Hippocampal formation (tissue), 2 donors: ENCODE measurements around the gene EVX2.

Experiments used
- DNase-seq, 2 donors: peaks; one replicate each; lab custom pipeline; 2025; lab: John Stamatoyannopoulos, UW

EVX2 gene

DNA sequence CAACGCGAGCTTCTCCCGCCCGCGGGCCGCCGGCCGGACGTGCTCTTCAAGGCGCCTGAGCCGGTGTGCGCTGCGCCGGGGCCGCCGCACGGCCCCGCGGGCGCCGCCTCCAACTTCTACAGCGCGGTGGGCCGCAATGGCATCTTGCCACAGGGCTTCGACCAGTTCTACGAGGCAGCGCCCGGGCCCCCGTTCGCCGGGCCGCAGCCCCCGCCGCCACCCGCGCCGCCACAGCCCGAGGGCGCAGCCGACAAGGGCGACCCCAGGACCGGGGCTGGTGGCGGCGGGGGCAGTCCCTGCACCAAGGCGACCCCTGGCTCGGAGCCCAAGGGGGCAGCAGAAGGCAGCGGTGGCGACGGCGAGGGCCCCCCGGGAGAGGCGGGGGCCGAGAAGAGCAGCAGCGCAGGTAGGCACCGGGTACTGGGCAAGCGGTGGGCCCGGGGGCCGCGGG lies 24.0 kb upstream of the EVX2 start:
- DNase-seq: no peak

DNA sequence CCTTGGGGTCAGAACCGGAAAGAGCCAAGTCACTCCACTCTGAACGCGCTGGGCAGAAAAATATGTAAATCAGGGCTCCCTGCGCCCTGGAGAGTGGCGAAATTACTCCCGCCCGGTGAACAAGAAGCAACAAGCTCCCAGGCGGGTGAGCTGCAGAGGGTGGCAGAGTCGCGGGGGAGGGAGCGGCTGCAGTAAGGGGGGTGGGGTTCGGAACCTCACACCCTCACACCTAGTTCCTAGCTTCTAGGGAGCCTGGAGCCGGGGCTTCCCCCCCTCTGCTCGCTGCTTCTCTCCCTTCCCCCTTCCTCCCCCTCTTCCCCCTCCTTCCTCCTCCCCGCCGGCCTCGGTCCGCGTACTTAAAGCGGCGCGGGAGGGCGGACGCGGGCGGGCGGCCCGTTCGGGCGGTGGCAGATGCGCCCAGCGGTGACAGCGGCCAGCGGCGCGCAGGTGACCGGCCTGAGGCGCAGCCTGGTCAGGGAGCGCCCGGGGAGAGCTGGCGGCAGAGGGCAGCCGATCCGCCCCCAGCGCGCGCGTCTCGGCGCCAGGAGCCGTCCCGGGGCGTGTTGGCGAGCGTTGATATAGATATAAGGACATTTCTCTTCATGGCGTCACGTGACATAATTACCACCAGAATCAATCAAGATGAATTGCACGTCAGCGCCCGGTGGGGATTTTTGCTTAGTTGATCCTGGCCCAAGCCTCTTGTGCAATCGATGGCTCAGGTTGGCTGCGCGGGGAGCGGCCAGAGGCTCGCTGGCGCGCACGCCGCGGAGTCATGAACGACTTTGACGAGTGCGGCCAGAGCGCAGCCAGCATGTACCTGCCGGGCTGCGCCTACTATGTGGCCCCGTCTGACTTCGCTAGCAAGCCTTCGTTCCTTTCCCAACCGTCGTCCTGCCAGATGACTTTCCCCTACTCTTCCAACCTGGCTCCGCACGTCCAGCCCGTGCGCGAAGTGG lies 23.1 kb upstream of the EVX2 start, which contains the start of gene HOXD11:
HOXD11 (plus strand) TSS at position 700 of the 959 bp plus-strand sequence; CDS start at position 776, 76 bp downstream.
- no peak for DNase-seq

DNA sequence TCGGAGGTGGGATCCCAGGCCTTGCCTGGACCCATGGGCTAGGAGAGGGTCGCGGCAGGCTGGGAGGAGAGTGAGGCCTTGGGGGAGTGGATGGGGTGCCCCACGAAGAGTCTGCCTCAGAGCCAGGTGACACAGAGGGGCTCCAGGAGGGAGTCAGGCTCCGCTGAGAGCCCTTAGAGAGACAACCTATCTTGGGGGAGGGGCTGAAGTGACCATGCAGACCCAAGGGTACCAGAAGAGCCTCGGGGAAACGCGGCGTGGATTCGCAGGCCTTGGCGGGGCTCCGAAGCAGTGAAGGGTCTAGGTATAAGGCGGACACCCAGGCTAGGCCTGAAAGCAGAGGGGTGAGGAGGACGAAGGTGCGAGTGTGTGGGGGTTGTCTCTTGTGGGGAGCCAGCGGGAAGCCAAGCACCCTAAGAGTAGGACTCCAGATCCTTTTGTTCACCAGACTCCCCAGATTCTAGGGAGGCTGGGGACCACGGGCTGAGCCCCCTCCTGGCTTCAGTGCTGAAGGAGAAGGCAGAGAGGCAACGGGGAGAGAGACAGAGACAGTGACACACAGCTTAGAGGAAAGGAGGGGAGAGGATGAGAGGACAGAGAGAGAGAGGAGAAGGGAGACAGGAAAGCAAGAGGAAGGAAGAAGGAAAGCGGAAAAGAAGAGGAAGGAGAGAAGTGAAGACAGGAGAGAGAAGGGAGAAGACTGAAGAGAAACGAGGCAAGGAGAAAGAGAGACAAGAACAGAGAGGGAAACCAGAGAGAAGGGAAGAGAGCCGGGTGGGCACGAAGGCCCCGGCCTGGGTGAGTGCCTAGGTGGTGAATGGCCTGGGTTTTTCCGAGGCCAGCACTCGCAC lies 22.2 kb upstream of the EVX2 start:
- DNase-seq: no peak

DNA sequence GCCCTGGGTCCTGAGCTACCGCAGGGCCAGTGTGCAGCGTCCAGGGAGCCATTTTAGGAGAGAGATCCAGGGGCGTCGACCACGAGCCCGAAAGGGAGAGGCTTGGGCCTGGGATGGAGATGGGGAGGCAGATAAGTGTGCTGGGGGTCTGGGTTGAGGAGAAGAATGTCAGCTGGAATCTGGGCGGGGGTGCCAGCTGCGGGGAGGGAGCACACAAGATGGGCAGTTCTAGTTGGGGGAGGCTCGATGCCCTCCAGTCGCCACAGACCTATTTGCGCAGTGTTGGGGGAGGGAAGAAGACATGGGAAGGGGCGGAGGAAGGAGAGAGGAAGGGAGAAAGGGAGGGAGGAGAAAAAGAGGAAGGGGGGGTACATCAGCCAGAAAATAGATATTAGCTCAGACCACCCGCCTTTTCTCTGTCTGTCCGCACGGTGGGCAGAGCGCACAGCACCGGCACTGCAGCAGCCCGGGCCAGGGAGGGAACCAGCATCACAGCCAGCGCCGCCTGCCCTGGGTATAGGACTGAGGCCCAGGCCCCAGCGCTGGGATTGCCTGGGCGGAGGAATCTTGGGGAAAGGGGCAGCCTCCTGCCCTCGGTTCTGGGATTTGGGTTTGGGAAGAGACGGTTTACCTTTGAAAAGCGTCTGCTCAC lies 21.4 kb upstream of the EVX2 start:
- DNase-seq: no peak

DNA sequence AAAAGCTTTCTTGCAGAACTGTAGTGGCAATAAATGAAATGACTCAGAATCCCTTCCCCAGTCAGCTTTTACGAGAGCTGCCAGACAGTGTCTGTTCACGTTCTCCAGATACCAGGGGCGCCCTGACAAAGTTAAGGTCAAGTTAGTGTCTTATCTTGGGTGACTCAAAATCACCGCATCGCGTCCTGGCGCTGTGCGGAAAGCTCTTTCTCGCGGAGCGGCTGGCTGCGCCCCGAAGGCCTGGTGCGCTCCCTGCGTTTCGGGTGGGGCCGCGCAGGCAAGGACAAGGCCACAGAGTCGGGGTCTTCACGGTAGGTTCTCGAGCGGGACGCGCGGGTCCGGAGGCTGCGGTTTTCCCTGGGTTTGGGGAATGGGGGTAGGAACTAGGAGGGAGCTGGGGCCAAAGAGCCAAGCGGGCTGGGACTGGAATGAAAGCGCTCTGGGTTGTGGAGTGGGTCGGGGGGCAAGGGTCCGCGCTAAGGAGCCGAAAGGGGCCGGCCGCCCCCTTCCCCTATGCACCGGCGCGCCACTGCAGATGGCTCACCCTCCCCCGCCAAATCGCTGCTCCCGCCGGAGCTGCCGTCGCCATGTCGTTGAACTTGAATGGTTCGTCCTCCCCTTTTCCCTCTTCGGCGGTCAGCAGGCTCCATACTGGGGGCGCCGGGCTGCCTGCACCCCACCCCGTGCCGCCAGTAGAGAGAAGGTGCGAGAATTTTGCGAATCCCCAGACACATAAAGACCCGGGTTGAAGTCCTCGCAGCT lies 20.7 kb upstream of the EVX2 start:
- no peak for DNase-seq

DNA sequence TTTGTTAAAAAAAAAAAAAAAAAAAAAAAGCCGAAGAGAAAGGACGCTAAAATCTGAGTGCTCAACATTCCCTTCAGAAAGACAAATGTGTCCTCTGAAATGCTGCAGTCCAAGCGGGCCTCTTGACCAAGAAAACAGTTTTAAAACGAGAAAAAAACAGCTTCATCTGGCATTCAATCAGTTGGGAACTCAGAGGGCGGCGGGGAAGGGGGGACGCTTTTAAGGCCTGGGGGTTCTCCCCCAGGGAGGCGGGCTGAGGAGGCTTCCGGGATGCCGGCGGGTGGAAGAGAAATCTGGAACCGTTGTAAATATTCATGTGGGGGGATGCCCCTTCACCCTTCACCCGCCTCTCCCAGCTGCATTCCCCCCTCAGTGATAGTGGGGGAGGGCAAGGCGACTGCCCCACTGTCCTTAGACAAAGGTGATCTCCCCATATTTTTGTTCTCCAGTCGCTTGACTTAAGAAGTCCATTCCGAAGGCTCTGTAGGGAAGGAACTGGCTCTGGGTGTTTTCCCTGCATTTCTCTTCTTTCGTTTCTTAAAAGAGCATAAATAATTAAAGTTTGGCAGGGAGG lies 20.1 kb upstream of the EVX2 start:
- no peak for DNase-seq

DNA sequence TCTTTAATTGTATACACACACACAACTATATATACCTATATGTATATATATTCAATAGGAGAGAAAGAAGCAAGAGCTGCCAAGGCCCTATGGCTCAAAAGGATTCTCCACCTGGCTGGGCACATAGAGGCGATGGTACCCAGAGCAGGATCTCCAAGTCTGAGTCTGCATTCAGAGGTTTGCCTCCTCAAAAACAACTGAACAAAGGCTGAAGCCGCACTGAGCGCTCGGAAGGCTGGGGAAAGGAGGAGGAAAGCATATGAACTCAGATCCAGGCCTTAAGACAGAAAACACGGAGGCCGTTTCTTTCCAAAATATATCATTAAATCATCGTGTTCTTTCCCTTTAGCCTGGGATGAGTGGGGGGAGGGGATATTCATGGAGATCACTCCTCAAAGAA lies 19.4 kb upstream of the EVX2 start:
- DNase-seq: no peak

DNA sequence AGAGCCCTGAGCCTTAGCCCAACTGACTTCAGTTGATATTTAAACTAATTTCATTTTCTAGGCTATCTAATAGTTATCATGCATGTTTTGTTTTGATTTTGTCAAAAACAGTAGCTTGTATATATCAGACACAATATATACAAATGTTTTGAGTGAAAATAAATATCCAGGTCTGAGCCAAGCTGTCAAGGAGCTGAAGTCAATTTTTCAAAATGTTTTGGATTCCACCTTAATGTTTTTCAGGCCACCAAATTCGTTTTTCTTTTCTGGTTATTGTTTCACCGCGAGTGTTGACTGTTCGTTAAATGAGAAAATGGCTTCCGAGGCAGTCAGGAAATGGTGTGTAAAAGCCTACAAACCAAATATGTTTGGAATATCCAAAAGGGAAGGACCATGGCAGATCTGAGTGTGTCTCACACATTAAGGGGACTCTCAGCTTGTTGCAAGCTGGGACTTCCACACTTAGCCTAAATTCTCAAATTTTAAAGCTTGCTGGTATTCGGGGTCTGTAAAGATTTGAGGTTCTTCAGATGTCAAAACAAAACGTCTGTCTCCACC lies 18.6 kb upstream of the EVX2 start:
- no peak for DNase-seq

DNA sequence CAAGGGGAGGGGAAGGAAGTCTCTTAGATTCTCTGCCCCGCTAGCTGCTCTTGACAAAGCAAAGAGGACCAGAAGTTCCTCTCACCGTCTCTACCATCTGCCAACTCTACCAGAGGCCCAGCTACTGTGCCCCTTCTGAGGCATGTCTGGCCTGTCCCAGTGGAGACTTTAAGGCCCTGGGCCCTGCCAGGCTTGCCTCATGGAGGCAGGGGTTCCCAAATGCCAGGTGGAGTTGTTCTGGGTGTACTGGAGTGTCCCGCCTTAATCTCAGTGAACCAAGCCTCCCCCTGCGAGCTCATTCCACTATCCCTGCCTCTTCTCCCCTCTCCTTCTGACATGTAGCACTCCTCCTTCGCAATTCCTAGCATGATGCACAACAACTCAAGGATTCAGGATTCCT lies 18.1 kb upstream of the EVX2 start:
- no peak for DNase-seq

DNA sequence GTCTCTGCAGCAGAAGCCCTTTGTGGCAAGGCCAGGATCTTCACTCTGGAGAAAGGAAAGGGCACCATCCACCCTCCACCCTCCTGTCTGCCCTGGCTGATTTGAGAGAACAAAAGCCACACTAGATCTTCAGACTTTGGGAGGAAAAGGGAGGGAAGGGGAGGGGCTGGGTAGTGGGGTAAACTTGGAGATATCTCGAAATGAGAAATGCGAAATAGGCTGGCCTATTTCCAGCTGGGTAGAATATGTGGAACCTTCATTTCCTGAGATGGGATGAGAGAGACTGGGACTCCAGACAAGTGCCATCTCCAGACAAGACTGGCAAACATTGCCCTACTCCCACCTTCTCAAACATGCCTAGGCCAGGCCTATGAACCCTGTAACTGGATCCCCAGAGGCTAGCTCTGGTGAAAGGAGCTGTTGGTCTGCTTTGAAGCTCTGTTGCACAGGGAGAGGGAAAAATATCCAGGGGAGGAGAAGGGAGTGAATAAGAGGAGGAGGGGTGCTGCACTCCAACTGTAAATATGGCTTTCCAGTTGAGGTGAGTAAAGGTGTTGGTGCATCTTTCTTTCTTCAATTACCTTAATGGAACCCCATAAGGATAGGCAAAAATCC lies 17.6 kb upstream of the EVX2 start:
- no peak for DNase-seq

DNA sequence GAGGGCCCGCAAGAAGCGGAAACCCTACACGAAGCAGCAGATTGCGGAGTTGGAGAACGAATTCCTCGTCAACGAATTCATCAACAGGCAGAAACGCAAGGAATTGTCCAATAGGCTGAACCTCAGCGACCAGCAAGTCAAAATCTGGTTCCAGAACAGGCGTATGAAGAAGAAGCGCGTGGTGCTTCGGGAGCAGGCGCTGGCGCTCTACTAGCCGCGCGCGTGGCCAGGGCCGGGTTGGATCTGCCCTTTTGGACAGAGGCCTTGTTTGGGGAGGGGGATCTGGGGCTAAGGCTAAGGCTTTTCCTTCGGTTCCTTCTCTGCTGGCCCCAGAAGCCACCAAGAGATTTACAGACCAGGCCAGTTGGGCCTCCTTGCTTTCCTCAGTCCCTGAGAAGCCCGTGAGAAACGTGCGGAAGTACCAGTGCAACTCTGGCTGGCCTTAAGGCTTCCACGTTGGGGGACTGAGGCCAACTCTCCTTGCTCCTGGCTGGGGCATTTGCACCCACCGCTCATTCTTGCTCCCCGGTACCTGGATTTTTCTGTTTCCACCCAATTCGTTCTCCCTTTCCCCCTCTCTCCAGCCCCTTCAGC lies 16.9 kb upstream of the EVX2 start:
- DNase-seq: no peak

DNA sequence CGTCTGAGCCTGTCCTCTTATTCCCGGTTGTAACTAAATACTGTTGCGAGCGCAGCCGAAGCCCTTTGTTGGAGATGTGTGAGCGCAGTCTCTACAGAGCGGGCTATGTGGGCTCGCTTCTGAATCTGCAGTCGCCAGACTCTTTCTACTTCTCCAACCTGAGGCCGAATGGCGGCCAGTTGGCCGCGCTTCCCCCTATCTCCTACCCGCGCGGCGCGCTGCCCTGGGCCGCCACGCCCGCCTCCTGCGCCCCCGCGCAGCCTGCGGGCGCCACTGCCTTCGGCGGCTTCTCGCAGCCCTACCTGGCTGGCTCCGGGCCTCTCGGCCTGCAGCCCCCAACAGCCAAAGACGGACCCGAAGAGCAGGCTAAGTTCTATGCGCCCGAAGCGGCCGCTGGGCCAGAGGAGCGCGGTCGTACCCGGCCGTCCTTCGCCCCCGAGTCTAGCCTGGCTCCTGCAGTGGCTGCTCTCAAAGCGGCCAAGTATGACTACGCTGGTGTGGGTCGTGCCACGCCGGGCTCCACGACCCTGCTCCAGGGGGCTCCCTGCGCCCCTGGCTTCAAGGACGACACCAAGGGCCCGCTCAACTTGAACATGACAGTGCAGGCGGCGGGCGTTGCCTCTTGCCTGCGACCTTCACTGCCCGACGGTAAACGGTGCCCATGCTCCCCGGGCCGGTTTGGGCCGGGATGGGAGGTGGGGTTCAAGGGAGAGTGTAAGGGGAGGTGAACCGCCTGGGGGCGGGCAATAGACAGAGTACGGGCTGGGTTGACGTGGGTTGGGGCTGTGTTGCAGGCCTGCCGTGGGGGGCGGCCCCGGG lies 16.2 kb upstream of the EVX2 start, which contains the start of gene HOXD12:
HOXD12 (plus strand) TSS at position 68 of the 819 bp plus-strand sequence; CDS start at position 75, 7 bp downstream.
- no peak for DNase-seq

DNA sequence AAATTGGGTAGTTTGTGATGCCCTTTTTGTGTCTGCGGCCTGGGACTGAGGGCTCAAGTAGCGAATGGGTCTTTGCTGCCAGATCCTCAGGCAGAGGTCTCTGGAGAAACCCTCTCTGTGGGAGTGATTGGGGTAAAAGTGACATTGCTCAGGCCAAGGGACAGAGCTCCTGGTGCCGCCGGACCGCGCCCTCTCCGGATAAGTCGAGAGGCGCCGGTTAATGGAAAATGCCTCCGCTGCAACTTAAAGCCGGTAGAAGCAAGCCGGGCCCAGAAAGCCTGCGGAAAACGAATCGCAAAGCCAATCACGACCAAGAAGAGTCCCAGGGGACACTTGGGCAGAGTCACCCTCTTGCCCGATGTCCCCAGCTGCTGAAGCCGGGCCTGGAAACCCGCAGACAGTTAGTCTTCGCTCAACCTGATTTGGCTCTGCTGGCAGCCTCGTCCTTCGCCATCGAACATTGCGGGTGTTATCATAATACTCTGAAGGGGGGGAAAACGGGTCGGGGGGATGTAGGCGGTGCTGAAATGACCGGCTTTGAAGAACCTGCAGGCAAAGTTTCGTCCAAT lies 15.5 kb upstream of the EVX2 start:
- DNase-seq: no peak

DNA sequence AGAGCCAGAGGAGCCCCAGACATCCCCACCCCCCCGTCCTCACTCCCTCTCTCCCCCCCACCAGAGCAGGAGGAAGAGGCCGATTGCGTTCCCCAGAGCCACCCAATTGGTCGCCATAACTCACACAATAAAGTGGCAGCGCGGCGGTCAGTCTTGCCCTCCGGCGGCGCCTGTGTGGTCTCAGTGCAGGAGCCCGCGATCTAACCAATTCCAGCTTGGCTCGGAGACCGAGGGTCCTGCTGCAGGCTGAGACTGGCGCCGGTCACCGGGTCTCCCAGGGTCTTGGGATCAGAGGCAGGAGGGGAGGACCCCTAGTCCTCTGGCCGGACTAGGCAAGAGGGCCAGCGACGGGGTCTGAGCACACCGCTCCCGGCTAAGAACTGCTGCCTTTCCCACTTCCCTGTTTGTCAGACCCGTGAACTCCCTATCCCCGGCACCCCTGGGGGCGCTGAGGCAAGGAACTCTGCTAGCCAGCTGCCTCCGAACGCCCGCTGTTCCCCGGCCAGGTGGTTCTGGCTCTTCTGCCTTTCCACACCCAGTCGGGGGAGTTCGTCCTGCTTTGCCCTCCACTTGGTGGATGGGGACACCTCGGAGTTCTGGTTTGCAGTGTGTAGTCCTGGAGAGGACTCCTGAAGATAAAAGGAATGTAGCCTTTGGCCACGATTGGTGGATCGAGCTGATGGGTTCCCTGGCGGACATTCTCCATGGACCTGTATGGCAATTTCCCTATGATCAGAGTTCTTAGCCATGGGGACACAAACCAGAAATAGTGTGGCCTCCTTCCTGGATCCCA lies 14.8 kb upstream of the EVX2 start:
- no peak for DNase-seq

DNA sequence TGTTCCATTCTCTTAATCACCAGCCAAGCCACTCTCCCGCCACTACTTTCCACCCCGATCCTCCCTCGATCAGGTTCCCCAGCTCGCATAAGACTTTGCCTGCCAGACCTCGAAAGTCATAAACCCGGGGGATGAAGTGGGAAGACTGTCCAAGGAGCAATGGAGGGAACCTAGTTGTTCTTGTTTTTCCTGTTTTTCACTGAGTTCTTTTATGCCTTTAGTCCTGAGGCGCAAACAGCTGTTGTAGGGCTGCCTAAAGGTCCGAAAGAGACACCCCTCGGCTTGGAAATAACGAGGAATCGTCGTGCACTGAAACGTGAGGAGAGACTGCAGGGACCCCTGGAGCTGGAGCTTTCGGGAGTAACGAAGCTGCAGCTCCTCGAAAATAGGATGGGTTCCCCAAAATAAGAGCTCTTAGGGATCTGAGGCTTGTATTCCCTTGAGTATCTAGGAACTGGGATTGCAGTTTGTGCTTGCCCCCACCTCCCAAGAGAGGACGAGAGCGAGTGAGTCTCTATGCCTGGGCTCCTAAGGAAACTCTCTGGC lies 14.1 kb upstream of the EVX2 start:
- DNase-seq: no peak

DNA sequence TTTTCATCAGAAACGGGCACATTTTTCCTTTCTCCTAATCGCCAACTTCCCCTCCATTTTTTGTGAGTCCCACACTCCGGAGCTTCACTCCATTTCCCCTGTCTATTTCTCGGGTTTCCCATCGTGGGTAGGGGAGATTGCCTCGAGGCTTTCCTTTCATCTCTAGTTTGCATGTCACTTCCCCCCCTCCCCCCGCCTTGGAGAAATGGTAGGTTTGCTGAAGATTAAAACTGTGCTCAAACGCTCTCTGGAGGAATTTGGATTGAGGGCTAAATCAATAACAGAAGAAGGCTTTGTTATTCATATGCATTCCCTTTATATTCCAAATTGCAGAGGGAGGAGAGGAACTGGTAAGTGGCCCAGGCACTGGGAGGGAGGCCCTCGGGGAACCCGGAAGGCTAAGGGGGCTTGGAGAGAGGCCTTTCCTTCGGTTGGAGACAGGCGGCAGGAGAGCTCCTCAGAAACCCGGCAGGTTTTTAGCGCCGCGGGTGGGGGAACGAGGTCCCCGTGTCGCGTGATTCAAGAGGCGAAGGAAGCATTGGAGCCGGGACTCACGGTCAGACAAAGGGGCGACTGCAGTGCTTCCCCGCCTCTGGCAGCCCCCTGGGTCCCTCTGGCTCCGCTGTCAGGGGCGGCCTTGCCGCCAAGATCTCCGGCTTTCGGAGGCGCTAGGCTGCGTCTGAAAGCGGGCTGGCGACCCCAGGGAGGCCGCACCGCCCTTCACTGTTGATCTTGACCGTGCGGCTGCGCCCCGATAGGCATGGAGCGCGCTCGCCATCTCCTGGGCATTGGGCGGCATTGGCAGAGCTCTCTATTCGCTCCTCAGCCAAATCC lies 13.4 kb upstream of the EVX2 start:
- peak in 1 of 2 donors; percentile 9 for DNase-seq
